HEK293 (cell line): ENCODE results near the gene FAH.

ENCODE experiments used
- CTCF ChIA-PET: fragments of 350-600 bp; formaldehyde crosslinking; extraction: SDS; loops from one replicate; lab custom pipeline; 2021; ENCODE audit warnings: antibody characterized with exemption; lab: Yijun Ruan, JAX
- POLR2A ChIA-PET: fragments of 300-600 bp; formaldehyde crosslinking; extraction: SDS; loops from one replicate; lab custom pipeline; 2020; ENCODE audit warnings: antibody characterized with exemption, inconsistent platforms; lab: Yijun Ruan, JAX
- H3K27ac ChIP-seq: fragments of 200-500 bp; sonication (Bioruptor generic); 2 replicates; pipeline ENCODE4 v1.5.1; 2014; ENCODE audit warnings: low read depth, low read length, control low read depth, inconsistent platforms; ENCODE audit errors: extremely low read depth
- H3K36me3 ChIP-seq, 2 experiments: fragments of 200-500 bp in 1 of 2; sonication (Bioruptor generic) in 1 of 2; 1 replicate in 1 of 2; 2 replicates in 1 of 2; pipeline ENCODE4 v1.5.1; 2014 to 2017; ENCODE audit warnings: inconsistent platforms in 2 of 2, low read length in 2 of 2; ENCODE audit not compliant: control insufficient read depth in 2 of 2, insufficient read depth in 1 of 2
- H3K4me1 ChIP-seq: fragments of 200-500 bp; sonication (Bioruptor generic); 2 replicates; pipeline ENCODE4 v1.5.1; 2014; ENCODE audit warnings: mild to moderate bottlenecking, low read length, inconsistent platforms; ENCODE audit not compliant: control insufficient read depth, insufficient read depth
- H3K4me3 ChIP-seq: 2 replicates; pipeline ENCODE4 v1.5.1; 2011; ENCODE audit warnings: low read depth, mild to moderate bottlenecking, control low read depth, low read length, moderate library complexity
- H3K9me3 ChIP-seq: fragments of 200-500 bp; sonication (Bioruptor generic); 2 replicates; pipeline ENCODE4 v1.5.1; 2014; ENCODE audit warnings: low read depth, low read length, inconsistent platforms; ENCODE audit not compliant: control insufficient read depth, insufficient read depth
- EGR2 ChIP-seq: fragments of 450-650 bp; formaldehyde crosslinking; IDR thresholded peaks from 2 replicates; pipeline ENCODE4 v1.5.1; 2016; ENCODE audit warnings: low read depth, missing biosample characterization, missing genetic modification characterization
- HOXD13 ChIP-seq: sonication (generic); formaldehyde crosslinking; IDR thresholded peaks from 2 replicates; pipeline ENCODE4 v1.8.0; 2022; ENCODE audit warnings: missing genetic modification reagents, borderline replicate concordance
- INSM2 ChIP-seq: fragments of 450-650 bp; formaldehyde crosslinking; IDR thresholded peaks from 2 replicates; pipeline ENCODE4 v1.5.1; 2016; ENCODE audit warnings: missing biosample characterization, missing genetic modification characterization
- ZBTB1 ChIP-seq: fragments of 450-650 bp; formaldehyde crosslinking; IDR thresholded peaks from 2 replicates; pipeline ENCODE4 v1.5.1; 2016; ENCODE audit warnings: missing biosample characterization, missing genetic modification characterization
- ZBTB49 ChIP-seq: fragments of 450-650 bp; formaldehyde crosslinking; IDR thresholded peaks from 2 replicates; pipeline ENCODE4 v1.5.1; 2016; ENCODE audit warnings: missing biosample characterization, missing genetic modification characterization, low read depth
- ZNF146 ChIP-seq: fragments of 450-650 bp; formaldehyde crosslinking; IDR thresholded peaks from 2 replicates; pipeline ENCODE4 v1.5.1; 2016; ENCODE audit warnings: missing biosample characterization, missing genetic modification characterization
- ZNF280D ChIP-seq: fragments of 450-650 bp; formaldehyde crosslinking; IDR thresholded peaks from 2 replicates; pipeline ENCODE4 v1.5.1; 2016; ENCODE audit warnings: missing biosample characterization, missing genetic modification characterization
- ZNF292 ChIP-seq: fragments of 450-650 bp; formaldehyde crosslinking; IDR thresholded peaks from 2 replicates; pipeline ENCODE4 v1.5.1; 2016; ENCODE audit warnings: low read depth, missing biosample characterization, missing genetic modification characterization, borderline replicate concordance
- ZNF335 ChIP-seq: fragments of 450-650 bp; formaldehyde crosslinking; conservative IDR thresholded peaks from 2 replicates; pipeline ENCODE4 v1.5.1; 2016; ENCODE audit warnings: missing biosample characterization, missing genetic modification characterization
- ZNF350 ChIP-seq: fragments of 450-650 bp; formaldehyde crosslinking; IDR thresholded peaks from 2 replicates; pipeline ENCODE4 v1.5.0; 2017; ENCODE audit warnings: missing biosample characterization, mild to moderate bottlenecking, missing genetic modification characterization
- ZNF391 ChIP-seq: fragments of 450-650 bp; formaldehyde crosslinking; IDR thresholded peaks from 2 replicates; pipeline ENCODE4 v1.5.1; 2016; ENCODE audit warnings: low read depth, missing biosample characterization, missing genetic modification characterization, borderline replicate concordance
- ZNF488 ChIP-seq: fragments of 450-650 bp; formaldehyde crosslinking; IDR thresholded peaks from 2 replicates; pipeline ENCODE4 v1.5.1; 2016; ENCODE audit warnings: missing biosample characterization, missing genetic modification characterization
- ZNF514 ChIP-seq: fragments of 450-650 bp; formaldehyde crosslinking; IDR thresholded peaks from 2 replicates; pipeline ENCODE4 v1.5.1; 2016; ENCODE audit warnings: missing biosample characterization, missing genetic modification characterization
- ZNF530 ChIP-seq: fragments of 450-650 bp; formaldehyde crosslinking; IDR thresholded peaks from 2 replicates; pipeline ENCODE4 v1.5.1; 2016; ENCODE audit warnings: low read depth, missing biosample characterization, missing genetic modification characterization
- ZNF560 ChIP-seq: fragments of 450-650 bp; formaldehyde crosslinking; IDR thresholded peaks from 2 replicates; pipeline ENCODE4 v1.5.1; 2017; ENCODE audit warnings: missing biosample characterization, missing genetic modification characterization, borderline replicate concordance
- ZNF571 ChIP-seq: fragments of 450-650 bp; formaldehyde crosslinking; IDR thresholded peaks from 2 replicates; pipeline ENCODE4 v1.5.0; 2017; ENCODE audit warnings: missing biosample characterization, missing genetic modification characterization
- ZNF580 ChIP-seq: fragments of 450-650 bp; formaldehyde crosslinking; IDR thresholded peaks from 2 replicates; pipeline ENCODE4 v1.5.1; 2016; ENCODE audit warnings: missing biosample characterization, missing genetic modification characterization
- ZNF629 ChIP-seq: fragments of 450-650 bp; formaldehyde crosslinking; IDR thresholded peaks from 2 replicates; pipeline ENCODE4 v1.5.1; 2017; ENCODE audit warnings: missing biosample characterization, missing genetic modification characterization
- ZNF677 ChIP-seq: fragments of 450-650 bp; IDR thresholded peaks from 2 replicates; pipeline ENCODE4 v1.5.0; 2018; ENCODE audit warnings: missing biosample characterization, mild to moderate bottlenecking, missing genetic modification characterization, moderate library complexity
- ZNF837 ChIP-seq: fragments of 450-650 bp; formaldehyde crosslinking; IDR thresholded peaks from 2 replicates; pipeline ENCODE4 v1.5.1; 2016; ENCODE audit warnings: missing biosample characterization, missing genetic modification characterization

Gene FAH

GRCh38 chr15:80179935-80180334 lies 27.1 kb downstream of the FAH start:
- ChIA-PET POLR2A (no interaction called here), CTCF (interaction anchor here (1.7 kb wide), 1 partner anchor 327 kb away, joined by 4 read pairs; no protein-coding TSS in a partner anchor)
- Histone ChIP-seq H3K9me3 (no peaks in the 10 kb centered on the region), H3K4me3 (no peak overlapping the region), H3K36me3 (peaks cover 0 to 59% of the 10 kb centered on the region in 2 experiments; a peak in 1 of 3 replicates), H3K4me1 (no peaks in the 10 kb centered on the region), H3K27ac (no peak overlapping the region)
- no peak for TF ChIP-seq EGR2 (tag by site-specific recombination)
- no peak for TF ChIP-seq ZNF350 (tag by site-specific recombination)
- TF ChIP-seq ZNF280D = no peak
- TF ChIP-seq ZNF677 (tag by site-specific recombination) = no peak
- no peak for TF ChIP-seq ZNF571 (tag by site-specific recombination)
- TF ChIP-seq ZBTB1 = no peak
- TF ChIP-seq ZNF837 (tag by site-specific recombination) = no peak
- TF ChIP-seq ZBTB49 (tag by site-specific recombination) = no peak
- no peak for TF ChIP-seq ZNF146 (tag by site-specific recombination)
- TF ChIP-seq ZNF560 = no peak
- no peak for TF ChIP-seq HOXD13 (CRISPR knock-in tag)
- no peak for TF ChIP-seq ZNF391 (tag by site-specific recombination)
- no peak for TF ChIP-seq ZNF530 (tag by site-specific recombination)
- no peak for TF ChIP-seq ZNF580 (tag by site-specific recombination)
- TF ChIP-seq ZNF514 (tag by site-specific recombination) = no peak
- TF ChIP-seq ZNF629 (tag by site-specific recombination) = no peak
- no peak for TF ChIP-seq ZNF292
- TF ChIP-seq ZNF488 (tag by site-specific recombination) = no peak

- Histone ChIP-seq H3K27ac (no peak overlapping the region), H3K4me1 (no peaks in the 10 kb centered on the region), H3K36me3 (peaks cover 0 to 59% of the 10 kb centered on the region in 2 experiments; a peak in 1 of 3 replicates), H3K9me3 (no peaks in the 10 kb centered on the region), H3K4me3 (no peak overlapping the region)
- CTCF ChIA-PET = interaction anchor here (1.7 kb wide), 1 partner anchor 327 kb away, joined by 4 read pairs; no protein-coding TSS in a partner anchor
- POLR2A ChIA-PET = no interaction called here
- no peak for TF ChIP-seq INSM2
- no peak for TF ChIP-seq ZNF335 (tag by site-specific recombination)
- no peak for TF ChIP-seq ZNF571 (tag by site-specific recombination)
These were observed 27.7 kb downstream of the FAH start for GRCh38 chr15:80180468-80180867.
